ENCODE results near the gene RNU5B-1.

Gene RNU5B-1

DNA sequence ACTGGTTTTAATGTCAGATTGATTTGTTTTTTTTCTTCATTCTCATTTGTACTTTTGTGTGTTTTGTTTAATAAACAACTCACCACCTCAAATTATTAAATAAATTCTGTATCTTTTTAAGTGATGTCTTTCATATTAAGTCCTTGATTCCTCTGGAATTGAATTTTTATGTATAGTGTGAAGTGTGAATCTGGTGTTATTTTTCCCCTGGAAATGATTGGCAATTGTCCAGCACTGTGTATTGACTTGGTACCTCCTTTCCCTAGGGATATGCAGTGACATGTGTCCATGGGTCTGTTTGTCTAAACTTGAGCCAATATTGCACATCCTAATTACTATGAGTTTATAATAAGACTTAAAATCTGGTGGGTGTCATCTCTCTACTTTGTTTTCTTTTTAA is 2.1 kb downstream of the RNU5B-1 start:
- Histone ChIP-seq H3K27ac (ENCODE audit: low read depth in 2 of 2, low read length in 2 of 2) (no peak overlapping the region), H3K4me3 (ENCODE audit: low read length in 2 of 2) (no peak overlapping the region), H3K4me1 (ENCODE audit: control insufficient read depth in 2 of 2, insufficient read depth in 2 of 2, low read length in 2 of 2) (peaks cover 9 to 10% of the 10 kb centered on the region in 2 donors), H3K36me3 (ENCODE audit: control insufficient read depth in 2 of 2, insufficient read depth in 2 of 2, low read length in 2 of 2) (no peaks in the 10 kb centered on the region), H3K9me3 (ENCODE audit: control insufficient read depth in 2 of 2, low read length in 2 of 2) (no peaks in the 10 kb centered on the region), H3K9ac (ENCODE audit: low read depth in 1 of 2, low read length in 2 of 2) (no peak overlapping the region), H3K27me3 (ENCODE audit: control insufficient read depth in 2 of 2, insufficient read depth in 2 of 2, low read length in 2 of 2) (no peaks in the 10 kb centered on the region)

DNA sequence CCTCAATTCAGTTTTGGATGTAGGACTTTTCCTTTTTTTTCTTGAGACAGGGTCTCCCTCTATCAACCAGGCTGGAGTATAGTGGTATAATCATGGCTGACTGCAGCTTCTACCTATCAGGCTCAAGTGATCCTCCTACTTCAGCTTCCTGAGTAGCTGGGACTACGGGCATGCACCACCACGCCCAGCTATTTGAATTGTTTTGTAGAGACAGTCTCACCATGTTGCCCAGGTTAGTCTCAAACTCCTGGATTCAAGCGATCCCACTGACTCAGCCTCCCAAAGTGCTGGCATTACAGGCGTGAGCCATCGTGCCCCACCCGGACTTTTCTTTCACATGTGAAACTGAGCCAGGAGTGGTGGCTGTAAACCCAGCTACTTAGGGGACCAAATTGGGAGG is 3.5 kb downstream of the RNU5B-1 start:
- H3K9ac ChIP-seq (ENCODE audit: low read depth in 1 of 2, low read length in 2 of 2) = no peak overlapping the region
- H3K9me3 ChIP-seq (ENCODE audit: control insufficient read depth in 2 of 2, low read length in 2 of 2) = no peaks in the 10 kb centered on the region
- H3K27ac ChIP-seq (ENCODE audit: low read depth in 2 of 2, low read length in 2 of 2) = no peak overlapping the region
- H3K36me3 ChIP-seq (ENCODE audit: control insufficient read depth in 2 of 2, insufficient read depth in 2 of 2, low read length in 2 of 2) = no peaks in the 10 kb centered on the region
- no peak overlapping the region for H3K4me3 ChIP-seq (ENCODE audit: low read length in 2 of 2)
- no peaks in the 10 kb centered on the region for H3K27me3 ChIP-seq (ENCODE audit: control insufficient read depth in 2 of 2, insufficient read depth in 2 of 2, low read length in 2 of 2)
- H3K4me1 ChIP-seq (ENCODE audit: control insufficient read depth in 2 of 2, insufficient read depth in 2 of 2, low read length in 2 of 2) = peaks cover 9 to 10% of the 10 kb centered on the region in 2 donors

DNA sequence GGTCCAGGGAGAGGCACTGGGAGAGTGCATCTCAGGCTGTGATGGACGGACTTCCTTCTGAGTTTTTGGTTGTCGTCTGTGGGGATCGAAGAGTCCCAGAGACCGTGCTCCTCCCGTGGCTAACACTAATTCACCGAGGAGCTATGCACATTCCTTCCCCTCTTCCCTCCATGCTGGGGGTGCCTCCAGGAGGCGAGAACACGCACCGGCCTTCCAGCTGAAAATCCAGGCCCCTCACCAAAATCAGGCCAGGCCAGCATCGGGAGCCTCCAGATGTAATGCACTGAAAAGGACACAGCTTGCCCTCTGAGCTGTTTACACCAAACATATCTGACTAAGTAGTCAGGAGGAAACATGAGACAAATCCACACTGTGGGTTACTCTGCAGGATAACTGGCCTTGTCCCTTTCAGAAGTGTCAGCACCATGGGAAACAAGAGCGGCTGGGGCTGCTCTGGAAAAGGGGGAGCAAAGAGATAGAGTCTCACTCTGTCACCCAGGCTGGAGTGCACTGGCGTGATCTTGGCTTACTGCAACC is 5.5 kb downstream of the RNU5B-1 start:
- H3K4me1 ChIP-seq (ENCODE audit: control insufficient read depth in 2 of 2, insufficient read depth in 2 of 2, low read length in 2 of 2) = peaks cover 4% of the 10 kb centered on the region in 2 donors
- no peaks in the 10 kb centered on the region for H3K27me3 ChIP-seq (ENCODE audit: control insufficient read depth in 2 of 2, insufficient read depth in 2 of 2, low read length in 2 of 2)
- no peak overlapping the region for H3K27ac ChIP-seq (ENCODE audit: low read depth in 2 of 2, low read length in 2 of 2)

DNA sequence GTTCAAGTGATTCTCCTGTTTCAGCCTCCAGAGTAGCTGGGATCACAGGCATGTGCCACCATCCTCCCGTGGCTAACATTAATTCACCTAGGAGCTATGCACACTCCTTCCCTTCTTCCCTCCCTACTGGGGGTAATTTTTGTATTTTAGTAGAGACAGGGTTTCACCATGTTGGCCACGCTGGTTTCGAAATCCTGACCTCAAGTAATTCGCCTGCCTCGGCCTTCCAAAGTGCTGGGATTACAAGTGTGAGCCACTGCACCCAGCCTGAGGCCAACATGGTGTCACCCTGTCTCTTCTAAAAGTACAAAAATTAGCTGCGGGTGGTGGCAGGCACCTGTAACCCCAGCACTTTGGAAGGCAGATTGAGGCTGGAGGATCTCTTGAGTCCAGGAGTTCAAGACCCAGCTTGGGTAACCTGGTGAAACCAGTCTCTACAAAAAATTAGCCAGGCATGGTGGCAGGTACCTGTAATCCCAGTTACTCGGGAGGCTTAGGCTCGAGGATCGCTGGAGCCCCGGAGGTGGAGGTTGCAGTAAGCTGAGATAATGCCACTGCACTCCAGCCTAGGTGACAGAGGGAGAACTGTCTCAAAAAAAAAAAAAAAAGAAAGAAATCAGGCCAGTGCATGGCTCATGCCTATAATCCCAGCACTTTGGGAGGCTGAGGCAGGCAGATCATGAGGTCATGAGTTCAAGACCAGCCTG is 6.1 kb downstream of the RNU5B-1 start:
- Histone ChIP-seq H3K4me3 (ENCODE audit: low read length in 2 of 2) (no peak overlapping the region), H3K27ac (ENCODE audit: low read depth in 2 of 2, low read length in 2 of 2) (no peak overlapping the region), H3K27me3 (ENCODE audit: control insufficient read depth in 2 of 2, insufficient read depth in 2 of 2, low read length in 2 of 2) (peaks cover 0 to 2% of the 10 kb centered on the region in 2 donors), H3K9me3 (ENCODE audit: control insufficient read depth in 2 of 2, low read length in 2 of 2) (no peaks in the 10 kb centered on the region), H3K36me3 (ENCODE audit: control insufficient read depth in 2 of 2, insufficient read depth in 2 of 2, low read length in 2 of 2) (no peaks in the 10 kb centered on the region), H3K9ac (ENCODE audit: low read depth in 1 of 2, low read length in 2 of 2) (no peak overlapping the region), H3K4me1 (ENCODE audit: control insufficient read depth in 2 of 2, insufficient read depth in 2 of 2, low read length in 2 of 2) (no peaks in the 10 kb centered on the region)

More for the DNA sequence above, 5.5 kb downstream of the RNU5B-1 start:
- no peak overlapping the region for H3K9ac ChIP-seq (ENCODE audit: low read depth in 1 of 2, low read length in 2 of 2)
- no peak overlapping the region for H3K4me3 ChIP-seq (ENCODE audit: low read length in 2 of 2)
- H3K9me3 ChIP-seq (ENCODE audit: control insufficient read depth in 2 of 2, low read length in 2 of 2) = no peaks in the 10 kb centered on the region
- no peaks in the 10 kb centered on the region for H3K36me3 ChIP-seq (ENCODE audit: control insufficient read depth in 2 of 2, insufficient read depth in 2 of 2, low read length in 2 of 2)

DNA sequence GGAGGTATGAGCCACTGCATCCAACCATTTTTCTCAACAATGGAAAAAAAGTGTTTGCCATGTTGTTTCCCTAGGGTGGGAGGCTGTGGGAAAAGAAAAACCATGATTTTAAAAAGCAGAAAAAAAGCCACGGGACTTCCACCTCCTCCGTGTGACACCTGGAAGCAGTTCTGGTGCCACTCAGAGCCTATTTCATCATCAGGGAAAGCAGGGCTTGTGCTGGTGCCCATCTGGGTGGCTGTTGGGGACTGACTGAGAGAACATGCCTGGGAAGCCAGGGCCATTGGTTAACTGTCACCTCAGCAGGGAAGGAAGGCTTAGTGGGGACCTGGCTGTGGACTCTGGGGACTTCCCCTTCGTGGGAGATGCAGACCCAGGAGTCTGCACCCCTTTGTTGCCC is 7.3 kb downstream of the RNU5B-1 start:
- Histone ChIP-seq H3K27ac (ENCODE audit: low read depth in 2 of 2, low read length in 2 of 2) (no peak overlapping the region), H3K27me3 (ENCODE audit: control insufficient read depth in 2 of 2, insufficient read depth in 2 of 2, low read length in 2 of 2) (peaks cover 0 to 3% of the 10 kb centered on the region in 2 donors), H3K4me1 (ENCODE audit: control insufficient read depth in 2 of 2, insufficient read depth in 2 of 2, low read length in 2 of 2) (no peaks in the 10 kb centered on the region), H3K36me3 (ENCODE audit: control insufficient read depth in 2 of 2, insufficient read depth in 2 of 2, low read length in 2 of 2) (no peaks in the 10 kb centered on the region), H3K9ac (ENCODE audit: low read depth in 1 of 2, low read length in 2 of 2) (no peak overlapping the region), H3K9me3 (ENCODE audit: control insufficient read depth in 2 of 2, low read length in 2 of 2) (no peaks in the 10 kb centered on the region), H3K4me3 (ENCODE audit: low read length in 2 of 2) (no peak overlapping the region)

DNA sequence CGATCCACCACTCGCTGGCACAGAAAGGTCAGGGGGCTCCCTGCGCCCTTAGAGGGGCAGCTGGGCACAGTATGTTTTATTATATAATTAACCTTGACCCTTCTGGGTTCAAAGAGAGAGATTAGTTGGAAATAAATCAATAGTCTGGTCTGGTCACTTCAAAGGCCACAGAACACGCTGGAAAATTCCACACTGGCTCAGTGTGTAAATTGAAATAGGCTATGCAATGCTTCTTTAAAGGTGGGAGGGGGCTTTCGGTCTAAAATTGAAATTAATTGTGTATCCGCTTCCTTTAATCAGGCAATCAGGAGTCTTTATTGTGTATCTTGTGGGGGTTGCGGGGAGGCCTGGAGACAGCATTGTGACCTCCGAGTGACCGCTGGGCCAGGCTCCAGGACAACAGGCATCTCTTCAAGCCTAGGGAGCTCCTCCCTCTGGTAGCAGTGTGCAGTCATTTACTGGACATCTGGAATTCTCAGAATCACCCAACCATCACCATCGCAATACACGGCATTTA is 8.0 kb downstream of the RNU5B-1 start:
- peaks cover 0 to 3% of the 10 kb centered on the region in 2 donors for H3K27me3 ChIP-seq (ENCODE audit: control insufficient read depth in 2 of 2, insufficient read depth in 2 of 2, low read length in 2 of 2)
- no peak overlapping the region for H3K9ac ChIP-seq (ENCODE audit: low read depth in 1 of 2, low read length in 2 of 2)
- H3K36me3 ChIP-seq (ENCODE audit: control insufficient read depth in 2 of 2, insufficient read depth in 2 of 2, low read length in 2 of 2) = no peaks in the 10 kb centered on the region
- no peak overlapping the region for H3K27ac ChIP-seq (ENCODE audit: low read depth in 2 of 2, low read length in 2 of 2)
- H3K4me3 ChIP-seq (ENCODE audit: low read length in 2 of 2) = no peak overlapping the region
- no peaks in the 10 kb centered on the region for H3K9me3 ChIP-seq (ENCODE audit: control insufficient read depth in 2 of 2, low read length in 2 of 2)
- H3K4me1 ChIP-seq (ENCODE audit: control insufficient read depth in 2 of 2, insufficient read depth in 2 of 2, low read length in 2 of 2) = no peaks in the 10 kb centered on the region

DNA sequence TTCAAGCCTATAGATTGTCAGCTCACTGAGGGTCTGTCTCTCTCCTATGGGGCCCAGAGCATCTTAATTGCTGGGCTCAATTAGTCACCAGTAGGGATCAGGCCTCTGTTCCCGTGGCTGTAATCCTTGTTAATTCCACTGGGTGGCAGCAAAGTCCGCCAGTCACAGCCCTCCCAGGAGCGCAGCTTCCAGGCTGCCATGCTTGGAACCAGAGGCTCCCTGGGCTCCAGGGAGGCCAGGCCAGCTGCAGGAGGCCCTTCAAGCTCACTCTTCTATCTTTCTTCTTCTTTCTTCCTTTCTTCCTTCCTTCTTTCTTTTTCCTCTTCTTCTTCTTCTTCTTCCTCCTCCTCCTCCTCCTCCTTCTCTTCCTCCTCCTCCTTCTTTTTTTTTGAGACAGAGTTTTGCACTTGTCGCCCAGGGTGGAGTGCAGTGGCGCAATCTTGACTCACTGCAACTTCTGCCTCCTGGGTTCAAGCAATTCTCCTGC is 14.4 kb downstream of the RNU5B-1 start:
- H3K27ac ChIP-seq (ENCODE audit: low read depth in 2 of 2, low read length in 2 of 2) = no peak overlapping the region
- no peaks in the 10 kb centered on the region for H3K4me1 ChIP-seq (ENCODE audit: control insufficient read depth in 2 of 2, insufficient read depth in 2 of 2, low read length in 2 of 2)
- H3K9me3 ChIP-seq (ENCODE audit: control insufficient read depth in 2 of 2, low read length in 2 of 2) = no peaks in the 10 kb centered on the region
- H3K27me3 ChIP-seq (ENCODE audit: control insufficient read depth in 2 of 2, insufficient read depth in 2 of 2, low read length in 2 of 2) = peaks cover 0 to 3% of the 10 kb centered on the region in 2 donors
- H3K36me3 ChIP-seq (ENCODE audit: control insufficient read depth in 2 of 2, insufficient read depth in 2 of 2, low read length in 2 of 2) = no peaks in the 10 kb centered on the region
- no peak overlapping the region for H3K9ac ChIP-seq (ENCODE audit: low read depth in 1 of 2, low read length in 2 of 2)
- no peak overlapping the region for H3K4me3 ChIP-seq (ENCODE audit: low read length in 2 of 2)

DNA sequence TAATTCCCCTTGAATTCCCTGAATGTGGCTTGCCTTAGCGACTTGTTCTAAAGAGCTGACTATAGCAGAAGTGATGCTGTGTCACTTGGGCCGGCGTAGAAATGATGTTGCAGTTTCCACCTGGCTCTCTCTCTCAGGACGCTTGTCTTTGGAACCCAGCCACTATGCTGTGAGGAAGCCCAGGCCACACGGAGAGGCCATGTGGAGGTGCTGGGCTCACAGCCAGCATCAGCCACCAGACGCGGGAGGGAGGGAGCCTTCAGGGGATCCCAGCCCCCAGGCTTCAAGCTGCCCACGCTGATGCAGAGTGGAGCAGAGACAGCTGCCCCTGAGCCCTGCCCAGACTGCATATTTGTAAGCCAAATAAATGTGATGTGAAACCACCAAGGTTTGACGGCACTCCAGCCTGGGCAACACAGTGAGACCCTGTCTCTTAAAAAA is 18.6 kb downstream of the RNU5B-1 start:
- H3K27me3 ChIP-seq (ENCODE audit: control insufficient read depth in 2 of 2, insufficient read depth in 2 of 2, low read length in 2 of 2) = no peaks in the 10 kb centered on the region
- no peak overlapping the region for H3K9ac ChIP-seq (ENCODE audit: low read depth in 1 of 2, low read length in 2 of 2)
- no peak overlapping the region for H3K4me3 ChIP-seq (ENCODE audit: low read length in 2 of 2)
- H3K27ac ChIP-seq (ENCODE audit: low read depth in 2 of 2, low read length in 2 of 2) = no peak overlapping the region
- no peaks in the 10 kb centered on the region for H3K9me3 ChIP-seq (ENCODE audit: control insufficient read depth in 2 of 2, low read length in 2 of 2)
- H3K4me1 ChIP-seq (ENCODE audit: control insufficient read depth in 2 of 2, insufficient read depth in 2 of 2, low read length in 2 of 2) = no peaks in the 10 kb centered on the region
- no peaks in the 10 kb centered on the region for H3K36me3 ChIP-seq (ENCODE audit: control insufficient read depth in 2 of 2, insufficient read depth in 2 of 2, low read length in 2 of 2)

DNA sequence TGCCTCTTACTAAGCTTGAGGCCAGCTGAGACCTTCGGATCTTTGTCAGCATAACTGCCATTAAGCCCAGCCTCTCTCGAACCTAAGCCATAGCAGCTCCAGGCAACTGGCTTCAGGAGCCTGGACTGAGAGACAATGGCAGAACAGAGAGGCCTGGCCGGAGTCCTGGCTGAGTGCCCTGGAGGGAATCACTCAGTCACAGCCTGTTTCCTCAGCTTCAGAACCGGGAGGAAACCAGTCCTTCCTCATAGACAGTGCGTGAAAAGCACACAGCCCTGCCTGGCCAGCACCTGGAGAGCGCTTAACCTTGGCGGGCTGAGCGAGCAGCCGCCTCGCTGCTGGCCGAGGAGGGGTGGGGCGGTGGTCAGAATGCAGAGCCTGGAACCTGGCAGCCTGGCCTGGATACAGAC is 21.6 kb downstream of the RNU5B-1 start:
- Histone ChIP-seq H3K9ac (ENCODE audit: low read depth in 1 of 2, low read length in 2 of 2) (no peak overlapping the region), H3K9me3 (ENCODE audit: control insufficient read depth in 2 of 2, low read length in 2 of 2) (no peaks in the 10 kb centered on the region), H3K36me3 (ENCODE audit: control insufficient read depth in 2 of 2, insufficient read depth in 2 of 2, low read length in 2 of 2) (no peaks in the 10 kb centered on the region), H3K4me3 (ENCODE audit: low read length in 2 of 2) (no peak overlapping the region), H3K27ac (ENCODE audit: low read depth in 2 of 2, low read length in 2 of 2) (no peak overlapping the region), H3K27me3 (ENCODE audit: control insufficient read depth in 2 of 2, insufficient read depth in 2 of 2, low read length in 2 of 2) (no peaks in the 10 kb centered on the region), H3K4me1 (ENCODE audit: control insufficient read depth in 2 of 2, insufficient read depth in 2 of 2, low read length in 2 of 2) (no peaks in the 10 kb centered on the region)

DNA sequence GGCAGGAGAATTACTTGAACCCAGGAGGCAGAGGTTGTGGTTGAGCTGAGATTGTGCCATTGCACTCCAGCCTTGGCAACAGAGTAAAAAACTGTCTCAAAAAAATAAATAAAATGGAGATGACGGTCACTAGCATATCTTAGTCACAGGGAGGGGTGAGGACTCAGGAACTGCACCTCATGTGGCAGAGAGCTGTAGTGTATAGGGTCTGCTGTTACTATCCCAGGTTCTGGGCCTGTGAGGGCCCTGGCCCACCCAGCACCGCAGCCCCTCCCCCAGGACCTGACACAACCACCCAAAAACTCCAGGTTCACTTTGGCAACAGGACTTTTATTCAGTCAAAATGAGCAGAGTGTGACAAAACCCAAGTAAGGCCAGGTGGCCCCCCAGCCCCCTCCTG is 22.3 kb downstream of the RNU5B-1 start:
- Histone ChIP-seq H3K9ac (ENCODE audit: low read depth in 1 of 2, low read length in 2 of 2) (no peak overlapping the region), H3K4me1 (ENCODE audit: control insufficient read depth in 2 of 2, insufficient read depth in 2 of 2, low read length in 2 of 2) (no peaks in the 10 kb centered on the region), H3K36me3 (ENCODE audit: control insufficient read depth in 2 of 2, insufficient read depth in 2 of 2, low read length in 2 of 2) (no peaks in the 10 kb centered on the region), H3K4me3 (ENCODE audit: low read length in 2 of 2) (no peak overlapping the region), H3K9me3 (ENCODE audit: control insufficient read depth in 2 of 2, low read length in 2 of 2) (no peaks in the 10 kb centered on the region), H3K27ac (ENCODE audit: low read depth in 2 of 2, low read length in 2 of 2) (no peak overlapping the region), H3K27me3 (ENCODE audit: control insufficient read depth in 2 of 2, insufficient read depth in 2 of 2, low read length in 2 of 2) (peaks cover 0 to 2% of the 10 kb centered on the region in 2 donors)

All from mucosa of rectum (tissue), 2 donors.